ENCODE data around the gene FAM174C. TPM values are rescaled to one million over a fixed set of nuclear protein-coding genes. Genes with fewer than 3 reads are reported as not detected.

The FAM174C gene
- total and polyA plus RNA-seq, 10 of the 15 experiments (the other 5 are each of a cell fraction or from before 2014, with no cell fraction given), result 0.89 to 94.6 (median 43.6) TPM

GRCh38 chr19:1247748-1248138 lies 27.6 kb upstream of the FAM174C start:
- DNase-seq (ENCODE audit: low read depth, low spot score) (no peak), FAIRE-seq (no peak), ATAC-seq (no peak)
- ChIA-PET CTCF (interaction anchor here (1.3 kb wide), 1 partner anchor 19 kb away, joined by 6 read pairs; no protein-coding TSS in a partner anchor), POLR2A (interaction anchor here (7.7 kb wide), 1 partner anchor 18 kb away, joined by 184 read pairs; the partner anchor contains the start of gene CIRBP), SMC1A (ENCODE audit: uncharacterized antibody, unreplicated experiment) (no interaction called here), RAD21 (ENCODE audit: unreplicated experiment) (no interaction called here)
- no TSS peak for BruUV-seq (replicated peaks)
- in situ Hi-C loops (cut with MboI), result no loop called here
- Histone ChIP-seq H3K4me2 (ENCODE audit: control insufficient read depth, insufficient read depth) (peak overlapping the region; percentile 86), H3K9ac (ENCODE audit: control insufficient read depth, insufficient read depth, low read length) (no peak overlapping the region), H3K27me3 (replicated peaks in 1 of 2; ENCODE audit: control insufficient read depth in 2 of 2, insufficient read depth in 2 of 2, low read length in 1 of 2) (no peaks in the 10 kb centered on the region), H3K27ac (ENCODE audit: control insufficient read depth, insufficient read depth) (peak overlapping the region; percentile 61), H4K20me1 (ENCODE audit: control insufficient read depth, insufficient read depth) (no peaks in the 10 kb centered on the region), H3K36me3 (ENCODE audit: control insufficient read depth in 2 of 2, insufficient read depth in 2 of 2, low read length in 1 of 2) (no peaks in the 10 kb centered on the region; a peak in 2 of 4 replicates), H3K9me3 (replicated peaks; ENCODE audit: control insufficient read depth, insufficient read depth, low read length) (no peaks in the 10 kb centered on the region), H2AFZ (ENCODE audit: control insufficient read depth, low read depth, low read length) (peak overlapping the region; percentile 80), H3K4me1 (ENCODE audit: control insufficient read depth, insufficient read depth, low read length) (peaks cover 18% of the 10 kb centered on the region; the same call in 1 of the 2 replicates), H3K4me3 (no peak overlapping the region), H3K79me2 (ENCODE audit: control insufficient read depth, insufficient read depth, low read length) (peaks cover 39% of the 10 kb centered on the region)
- WGBS (ENCODE audit: insufficient coverage, insufficient replicate concordance, low lambda C conversion rate, missing lambda C conversion rate), result 75% methylated on average over 8 of the region's 8 CpGs
- intact Hi-C loops (cut with micrococcal nuclease; ENCODE audit: unreplicated experiment), result loop anchor here (10.0 kb wide), 1 partner anchor 323 kb away; the partner anchor contains the start of gene ARID3A
- TF ChIP-seq EED (IDR thresholded peaks at IDR 0.05; ENCODE audit: low read depth), result 0 out of 2 replicates have a peak, but pooled peaks have one; percentile 3
- TF ChIP-seq MTA3 (IDR thresholded peaks at IDR 0.05; ENCODE audit: borderline replicate concordance, low read length), result no peak
- 0 out of 2 replicates have a peak, but pooled peaks have one; percentile 61 for TF ChIP-seq SMARCA5 (IDR thresholded peaks at IDR 0.05)

DNA sequence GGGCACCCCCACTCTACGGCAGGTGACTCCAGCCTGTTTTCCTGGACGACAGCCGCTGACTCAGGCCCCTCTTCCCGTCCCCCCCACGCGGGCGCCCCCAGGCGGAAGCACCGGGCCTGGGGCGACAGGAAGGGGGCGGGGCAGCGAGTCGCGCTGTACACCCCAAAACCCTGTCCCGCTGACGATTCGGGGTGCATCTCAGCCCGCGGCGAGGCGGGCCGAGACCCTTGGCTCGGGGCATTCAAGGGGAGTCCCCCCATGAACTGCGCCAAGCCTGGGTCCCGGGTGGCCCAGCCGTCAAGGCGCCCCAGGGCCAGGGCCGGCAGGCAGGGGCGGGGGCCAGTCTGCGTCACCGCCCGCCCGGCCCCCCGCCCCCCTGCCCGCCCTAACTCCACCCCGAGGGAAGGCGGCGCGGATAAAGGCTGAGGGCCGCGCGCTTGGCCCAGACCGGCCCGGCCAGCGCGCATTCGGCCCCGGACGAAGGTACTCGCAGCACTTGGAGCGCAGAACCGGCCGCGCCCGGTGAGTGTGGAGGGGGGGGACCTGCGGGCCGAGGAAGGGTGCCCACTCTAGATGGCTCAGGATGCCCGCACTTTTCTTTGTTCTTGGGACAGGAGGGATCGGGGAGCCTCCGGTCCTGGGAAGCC lies 27.1 kb upstream of the FAM174C start, which contains the start of gene MIDN:
Gene MIDN (plus strand): TSS at position 445 of the 647 bp plus-strand sequence. CDS start 1,714 bp downstream, outside the sequence.
- BruUV-seq (replicated peaks), result no TSS peak
- H3K4me1 ChIP-seq (ENCODE audit: control insufficient read depth, insufficient read depth, low read length), result peaks cover 18% of the 10 kb centered on the region
- in situ Hi-C loops (cut with MboI), result no loop called here
- no peak for TF ChIP-seq STAT1 (conservative IDR thresholded peaks at IDR 0.05)
- TF ChIP-seq BACH1 (IDR thresholded peaks at IDR 0.05; ENCODE audit: borderline replicate concordance), result peak; percentile 17; the same call in 1 of the 2 replicates
- no peak for TF ChIP-seq KLF5 (IDR thresholded peaks at IDR 0.05; ENCODE audit: partially characterized antibody)
- no peak for TF ChIP-seq SUZ12 (IDR thresholded peaks at IDR 0.05; ENCODE audit: unreplicated experiment)
- no peak for TF ChIP-seq ZNF274 (IDR thresholded peaks at IDR 0.05; ENCODE audit: insufficient read depth, insufficient read length)
- no peak for TF ChIP-seq SMAD1 (IDR thresholded peaks at IDR 0.05; ENCODE audit: low read depth, partially characterized antibody)
- no peak for TF ChIP-seq NFXL1 (IDR thresholded peaks at IDR 0.05; ENCODE audit: borderline replicate concordance)
- TF ChIP-seq CBFB (IDR thresholded peaks at IDR 0.05; ENCODE audit: low read depth), result no peak
- TF ChIP-seq LARP7 (IDR thresholded peaks at IDR 0.05), result no peak; the same call in 1 of the 2 replicates
- no peak for TF ChIP-seq PAX5 (IDR thresholded peaks at IDR 0.05; ENCODE audit: borderline replicate concordance, low read depth, low read length)
- TF ChIP-seq SRF (IDR thresholded peaks at IDR 0.05; ENCODE audit: low read depth in 2 of 2, low read length in 2 of 2), result no peak

More for the DNA sequence above, 27.1 kb upstream of the FAM174C start, which contains the start of gene MIDN:
- POLR2A ChIA-PET, result interaction anchor here (2.2 kb wide), 1 partner anchor 14 kb away, joined by 8 read pairs; no protein-coding TSS in a partner anchor
- Histone ChIP-seq H3K27me3 (replicated peaks in 1 of 2; ENCODE audit: control insufficient read depth in 2 of 2, insufficient read depth in 2 of 2, low read length in 1 of 2) (no peaks in the 10 kb centered on the region), H4K20me1 (ENCODE audit: control insufficient read depth, insufficient read depth) (no peaks in the 10 kb centered on the region), H3K27ac (ENCODE audit: control insufficient read depth, insufficient read depth) (peak within 1 kb of the TSS; percentile 82), H3K9ac (ENCODE audit: control insufficient read depth, insufficient read depth, low read length) (peak within 1 kb of the TSS; percentile 70; the same call in 1 of the 2 replicates), H3K36me3 (ENCODE audit: control insufficient read depth in 2 of 2, insufficient read depth in 2 of 2, low read length in 1 of 2) (no peaks in the 10 kb centered on the region; a peak in 2 of 4 replicates), H3K9me3 (replicated peaks; ENCODE audit: control insufficient read depth, insufficient read depth, low read length) (no peaks in the 10 kb centered on the region), H3K79me2 (ENCODE audit: control insufficient read depth, insufficient read depth, low read length) (peaks cover 45% of the 10 kb centered on the region), H3K4me3 (peak within 1 kb of the TSS; percentile 88), H2AFZ (ENCODE audit: control insufficient read depth, low read depth, low read length) (peak within 1 kb of the TSS; percentile 80), H3K4me2 (ENCODE audit: control insufficient read depth, insufficient read depth) (peak within 1 kb of the TSS; percentile 86)
- FAIRE-seq (no peak), ATAC-seq (peak; percentile 45), DNase-seq (ENCODE audit: low read depth, low spot score) (no peak)
- SMC1A ChIA-PET (ENCODE audit: uncharacterized antibody, unreplicated experiment), result no interaction called here
- intact Hi-C loops (cut with micrococcal nuclease; ENCODE audit: unreplicated experiment), result loop anchor here (10.0 kb wide), 1 partner anchor 323 kb away; the partner anchor contains the start of gene ARID3A
- CTCF ChIA-PET, result interaction anchor here (1.0 kb wide), 1 partner anchor 18 kb away, joined by 12 read pairs; no protein-coding TSS in a partner anchor
- RAD21 ChIA-PET (ENCODE audit: unreplicated experiment), result interaction anchor here (1.0 kb wide), 1 partner anchor 18 kb away, joined by 3 read pairs; no protein-coding TSS in a partner anchor
- WGBS (ENCODE audit: insufficient coverage, insufficient replicate concordance, low lambda C conversion rate, missing lambda C conversion rate), result under 1% methylated on average over 32 of the region's 60 CpGs

Measured in GM12878 (cell line).